NB4 (cell line): ENCODE data around the gene COX5B.
"Not testable (repeated sequence)": the region's sequence is repeated elsewhere in the genome, so short reads cannot be mapped to it uniquely, and the experiment has no call there.

Source experiments
- MYC ChIP-seq: IDR thresholded peaks from 2 replicates; pipeline ENCODE4 v1.6.1; 2011; ENCODE audit warnings: low read depth, low read length
- POLR2A ChIP-seq: IDR thresholded peaks from 2 replicates; pipeline ENCODE4 v1.6.1; 2011; ENCODE audit warnings: mild to moderate bottlenecking; ENCODE audit not compliant: insufficient read length; ENCODE audit errors: extremely low read depth
- TF ChIP-seq, protein P1 (sequence below): IDR thresholded peaks from one replicate; pipeline ENCODE4 v1.5.1; 2012; ENCODE audit warnings: low read depth, low read length
- TF ChIP-seq, protein P2 (sequence below): IDR thresholded peaks from 2 replicates; pipeline ENCODE4 v1.6.1; 2011; ENCODE audit warnings: low read depth, low read length

DNA sequence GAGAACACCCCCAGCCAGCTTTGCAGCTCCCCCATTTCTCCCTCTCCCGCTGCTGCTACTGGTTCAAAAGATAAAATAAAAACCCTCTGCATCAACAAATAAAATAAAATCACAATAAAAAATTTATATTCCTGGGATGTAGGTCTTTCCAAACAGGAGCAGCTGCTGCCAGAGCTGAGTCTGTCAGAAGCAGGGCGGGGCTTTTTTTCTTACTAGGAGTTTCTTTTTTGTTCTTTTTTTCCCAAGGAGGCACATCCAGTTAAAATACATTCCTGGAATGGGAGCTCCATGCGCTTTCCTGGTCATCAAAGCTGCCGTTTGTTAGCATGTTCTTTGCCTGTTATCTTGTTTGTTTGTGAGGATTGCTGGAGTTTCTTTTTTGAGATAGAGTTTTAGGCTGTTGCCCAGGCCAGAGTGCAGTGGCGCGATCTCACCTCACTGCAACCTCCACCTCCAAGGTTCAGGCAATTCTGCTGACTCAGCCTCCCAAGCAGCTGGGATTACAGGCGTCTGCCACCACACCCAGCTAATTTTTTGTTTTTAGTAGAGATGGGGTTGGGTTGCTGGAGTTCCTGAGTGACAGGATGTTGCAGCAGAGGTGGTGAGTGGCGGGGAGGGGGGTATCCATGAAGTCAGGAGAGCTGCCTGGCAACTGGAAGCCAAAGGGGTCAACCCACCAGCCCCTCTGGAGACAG is 20.4 kb upstream of the COX5B start:
- TF ChIP-seq, protein P1, sequence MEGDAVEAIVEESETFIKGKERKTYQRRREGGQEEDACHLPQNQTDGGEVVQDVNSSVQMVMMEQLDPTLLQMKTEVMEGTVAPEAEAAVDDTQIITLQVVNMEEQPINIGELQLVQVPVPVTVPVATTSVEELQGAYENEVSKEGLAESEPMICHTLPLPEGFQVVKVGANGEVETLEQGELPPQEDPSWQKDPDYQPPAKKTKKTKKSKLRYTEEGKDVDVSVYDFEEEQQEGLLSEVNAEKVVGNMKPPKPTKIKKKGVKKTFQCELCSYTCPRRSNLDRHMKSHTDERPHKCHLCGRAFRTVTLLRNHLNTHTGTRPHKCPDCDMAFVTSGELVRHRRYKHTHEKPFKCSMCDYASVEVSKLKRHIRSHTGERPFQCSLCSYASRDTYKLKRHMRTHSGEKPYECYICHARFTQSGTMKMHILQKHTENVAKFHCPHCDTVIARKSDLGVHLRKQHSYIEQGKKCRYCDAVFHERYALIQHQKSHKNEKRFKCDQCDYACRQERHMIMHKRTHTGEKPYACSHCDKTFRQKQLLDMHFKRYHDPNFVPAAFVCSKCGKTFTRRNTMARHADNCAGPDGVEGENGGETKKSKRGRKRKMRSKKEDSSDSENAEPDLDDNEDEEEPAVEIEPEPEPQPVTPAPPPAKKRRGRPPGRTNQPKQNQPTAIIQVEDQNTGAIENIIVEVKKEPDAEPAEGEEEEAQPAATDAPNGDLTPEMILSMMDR: not testable (repeated sequence)
- not testable (repeated sequence) for TF ChIP-seq POLR2A, MYC
- TF ChIP-seq, protein P2, sequence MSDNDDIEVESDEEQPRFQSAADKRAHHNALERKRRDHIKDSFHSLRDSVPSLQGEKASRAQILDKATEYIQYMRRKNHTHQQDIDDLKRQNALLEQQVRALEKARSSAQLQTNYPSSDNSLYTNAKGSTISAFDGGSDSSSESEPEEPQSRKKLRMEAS: not testable (repeated sequence)
